B cell (primary cell): ENCODE results near the gene BCO2.
"Not testable (repeated sequence)": the region's sequence is repeated elsewhere in the genome, so short reads cannot be mapped to it uniquely, and the experiment has no call there.

Experiments used
- CTCF ChIP-seq: fragments of 200-600 bp; IDR thresholded peaks from one replicate; pipeline ENCODE4 v1.8.0; 2022; ENCODE audit warnings: antibody characterized with exemption, mild to moderate bottlenecking
- EZH2 ChIP-seq: IDR thresholded peaks from 2 replicates; pipeline ENCODE4 v1.6.1; 2012; ENCODE audit warnings: borderline replicate concordance, low read depth, mild to moderate bottlenecking, moderate library complexity, low read length; ENCODE audit not compliant: insufficient read depth, poor library complexity, severe bottlenecking

- not testable (repeated sequence) for TF ChIP-seq CTCF, EZH2
Measured at GRCh38 chr11:112195113-112195512, 19.8 kb downstream of the BCO2 start.
